Measurements from ENCODE around the gene SIRT6. TPM values are rescaled to one million over a fixed set of nuclear protein-coding genes. Genes with fewer than 3 reads are reported as not detected.

The SIRT6 gene
- polyA plus RNA-seq, 3 donors = 13.6 to 18.3 (median 18.2) TPM

Other genes with a start within 250 kb of the SIRT6 start
- 1 to 10 TPM in 2 of 3 donors, under 1 TPM in 1; 0.15 to 2.9 (median 1.1) TPM for gene NMRK2, start 249.5 kb downstream of the SIRT6 start, polyA plus RNA-seq
- 10 to 100 TPM; 46.4 to 78.1 (median 61.3) TPM for gene DAPK3, start 211.5 kb downstream of the SIRT6 start, polyA plus RNA-seq
- gene EEF2, start 197.1 kb downstream of the SIRT6 start, polyA plus RNA-seq = 1,000 to 10,000 TPM; 1,566 to 2,151 (median 1,831) TPM
- gene PIAS4, start 174.8 kb downstream of the SIRT6 start, polyA plus RNA-seq = 10 to 100 TPM in 2 of 3 donors, 1 to 10 TPM in 1; 9.0 to 13.3 (median 10.9) TPM
- 10 to 100 TPM in 2 of 3 donors, 1 to 10 TPM in 1; 7.4 to 21.9 (median 10.8) TPM for gene ZBTB7A, start 115.7 kb downstream of the SIRT6 start, polyA plus RNA-seq
- gene MAP2K2, start 58.4 kb downstream of the SIRT6 start, polyA plus RNA-seq = 100 to 1,000 TPM in 2 of 3 donors, 10 to 100 TPM in 1; 79.8 to 125 (median 104) TPM
- under 1 TPM in 2 of 3 donors, not detected in 1; 0.12 to 0.18 TPM for gene CREB3L3, start 28.9 kb downstream of the SIRT6 start, polyA plus RNA-seq
- gene ANKRD24, start 126 bp upstream of the SIRT6 start, polyA plus RNA-seq = 1 to 10 TPM; 1.5 to 2.2 (median 1.6) TPM
- 1 to 10 TPM; 1.4 to 3.5 (median 3.0) TPM for gene EBI3, start 47.0 kb upstream of the SIRT6 start, polyA plus RNA-seq
- gene YJU2, start 64.5 kb upstream of the SIRT6 start, polyA plus RNA-seq = 10 to 100 TPM; 20.9 to 27.1 (median 21.6) TPM
- gene SHD, start 96.7 kb upstream of the SIRT6 start, polyA plus RNA-seq = under 1 TPM in 1 of 3 donors, not detected in 2; 0.12 TPM
- 1 to 10 TPM in 1 of 3 donors, under 1 TPM in 2; 0.22 to 4.0 (median 0.59) TPM for gene TMIGD2, start 119.8 kb upstream of the SIRT6 start, polyA plus RNA-seq
- under 1 TPM in 2 of 3 donors, not detected in 1; 0.12 TPM for gene FSD1, start 122.0 kb upstream of the SIRT6 start, polyA plus RNA-seq
- 10 to 100 TPM in 2 of 3 donors, 1 to 10 TPM in 1; 6.4 to 15.5 (median 10.1) TPM for gene STAP2, start 156.3 kb upstream of the SIRT6 start, polyA plus RNA-seq
- gene MPND, start 161.0 kb upstream of the SIRT6 start, polyA plus RNA-seq = 10 to 100 TPM; 12.0 to 21.6 (median 17.2) TPM
- gene SH3GL1, start 218.0 kb upstream of the SIRT6 start, polyA plus RNA-seq = 10 to 100 TPM; 33.2 to 87.8 (median 74.0) TPM
- 1 to 10 TPM; 3.0 to 7.9 (median 7.4) TPM for gene CHAF1A, start 220.1 kb upstream of the SIRT6 start, polyA plus RNA-seq